BE2C (cell line): ENCODE results near the gene CFAP299.

Experiments used
- DNase-seq: peaks from one replicate; pipeline ENCODE4 v3.0.0-alpha.2; 2020
- H3K27me3 ChIP-seq: fragments of 250-450 bp; sonication (Bioruptor Pico); 2 replicates; pipeline ENCODE4 v1.5.1; 2020; ENCODE audit warnings: mild to moderate bottlenecking
- H3K36me3 ChIP-seq: fragments of 250-450 bp; sonication (Bioruptor Pico); 2 replicates; pipeline ENCODE4 v1.5.1; 2020; ENCODE audit warnings: mild to moderate bottlenecking
- H3K4me1 ChIP-seq: fragments of 250-450 bp; sonication (Bioruptor Pico); 2 replicates; pipeline ENCODE4 v1.5.1; 2020
- H3K4me3 ChIP-seq: 2 replicates; pipeline ENCODE4 v1.5.1; 2011; ENCODE audit warnings: low read depth, low read length
- H3K9me3 ChIP-seq: fragments of 250-450 bp; sonication (Bioruptor Pico); 2 replicates; pipeline ENCODE4 v1.5.1; 2020
- CTCF ChIP-seq: IDR thresholded peaks from 2 replicates; pipeline ENCODE4 v1.5.1; 2012; ENCODE audit warnings: mild to moderate bottlenecking, low read depth, low read length

CFAP299 gene

GRCh38 chr4:80448056-80448455 lies 112.5 kb downstream of the CFAP299 start:
- Histone ChIP-seq H3K36me3 (no peaks in the 10 kb centered on the region), H3K4me3 (no peak overlapping the region), H3K27me3 (no peaks in the 10 kb centered on the region), H3K9me3 (no peaks in the 10 kb centered on the region), H3K4me1 (no peaks in the 10 kb centered on the region)
- no peak for TF ChIP-seq CTCF
- DNase-seq: no peak

GRCh38 chr4:80452055-80452454 lies 116.5 kb downstream of the CFAP299 start:
- no peak overlapping the region for H3K4me3 ChIP-seq
- no peak for DNase-seq
- H3K4me1 ChIP-seq: no peaks in the 10 kb centered on the region
- no peaks in the 10 kb centered on the region for H3K9me3 ChIP-seq
- no peak for TF ChIP-seq CTCF
- no peaks in the 10 kb centered on the region for H3K27me3 ChIP-seq
- no peaks in the 10 kb centered on the region for H3K36me3 ChIP-seq

GRCh38 chr4:80452768-80453167 lies 117.2 kb downstream of the CFAP299 start:
- Histone ChIP-seq H3K27me3 (no peaks in the 10 kb centered on the region), H3K4me1 (no peaks in the 10 kb centered on the region), H3K9me3 (no peaks in the 10 kb centered on the region), H3K4me3 (no peak overlapping the region), H3K36me3 (no peaks in the 10 kb centered on the region)
- TF ChIP-seq CTCF: no peak
- DNase-seq: no peak

- no peaks in the 10 kb centered on the region for H3K36me3 ChIP-seq
- no peaks in the 10 kb centered on the region for H3K9me3 ChIP-seq
- no peaks in the 10 kb centered on the region for H3K27me3 ChIP-seq
- H3K4me1 ChIP-seq: no peaks in the 10 kb centered on the region
- no peak for TF ChIP-seq CTCF
- no peak overlapping the region for H3K4me3 ChIP-seq
- DNase-seq: no peak
Observed at GRCh38 chr4:80454040-80454439, 118.5 kb downstream of the CFAP299 start.

- no peaks in the 10 kb centered on the region for H3K4me1 ChIP-seq
- no peaks in the 10 kb centered on the region for H3K9me3 ChIP-seq
- no peak overlapping the region for H3K4me3 ChIP-seq
- TF ChIP-seq CTCF: no peak
- no peak for DNase-seq
- H3K36me3 ChIP-seq: no peaks in the 10 kb centered on the region
- H3K27me3 ChIP-seq: no peaks in the 10 kb centered on the region
Observed at GRCh38 chr4:80454556-80454955, 119.0 kb downstream of the CFAP299 start.

- Histone ChIP-seq H3K4me3 (no peak overlapping the region), H3K36me3 (no peaks in the 10 kb centered on the region), H3K27me3 (no peaks in the 10 kb centered on the region), H3K9me3 (no peaks in the 10 kb centered on the region), H3K4me1 (no peaks in the 10 kb centered on the region)
- no peak for TF ChIP-seq CTCF
- DNase-seq: no peak
Observed at GRCh38 chr4:80459918-80460473, 124.5 kb downstream of the CFAP299 start.
